Middle frontal gyrus (tissue), 1 donor: Measurements from ENCODE around the gene DACH1.
"Not testable (repeated sequence)": the region's sequence is repeated elsewhere in the genome, so short reads cannot be mapped to it uniquely, and the experiment has no call there.

Experiments
- DNase-seq: peaks from one replicate; pipeline ENCODE4 v3.0.0-alpha.2; 2015; ENCODE audit warnings: low spot score; ENCODE audit errors: extremely low spot score

DACH1 gene

GRCh38 chr13:71866335-71867130 lies 471 bp downstream of the DACH1 start:
- DNase-seq, result no peak

- DNase-seq, result no peak
These were observed 1.1 kb downstream of the DACH1 start for GRCh38 chr13:71865874-71866334.

DNA sequence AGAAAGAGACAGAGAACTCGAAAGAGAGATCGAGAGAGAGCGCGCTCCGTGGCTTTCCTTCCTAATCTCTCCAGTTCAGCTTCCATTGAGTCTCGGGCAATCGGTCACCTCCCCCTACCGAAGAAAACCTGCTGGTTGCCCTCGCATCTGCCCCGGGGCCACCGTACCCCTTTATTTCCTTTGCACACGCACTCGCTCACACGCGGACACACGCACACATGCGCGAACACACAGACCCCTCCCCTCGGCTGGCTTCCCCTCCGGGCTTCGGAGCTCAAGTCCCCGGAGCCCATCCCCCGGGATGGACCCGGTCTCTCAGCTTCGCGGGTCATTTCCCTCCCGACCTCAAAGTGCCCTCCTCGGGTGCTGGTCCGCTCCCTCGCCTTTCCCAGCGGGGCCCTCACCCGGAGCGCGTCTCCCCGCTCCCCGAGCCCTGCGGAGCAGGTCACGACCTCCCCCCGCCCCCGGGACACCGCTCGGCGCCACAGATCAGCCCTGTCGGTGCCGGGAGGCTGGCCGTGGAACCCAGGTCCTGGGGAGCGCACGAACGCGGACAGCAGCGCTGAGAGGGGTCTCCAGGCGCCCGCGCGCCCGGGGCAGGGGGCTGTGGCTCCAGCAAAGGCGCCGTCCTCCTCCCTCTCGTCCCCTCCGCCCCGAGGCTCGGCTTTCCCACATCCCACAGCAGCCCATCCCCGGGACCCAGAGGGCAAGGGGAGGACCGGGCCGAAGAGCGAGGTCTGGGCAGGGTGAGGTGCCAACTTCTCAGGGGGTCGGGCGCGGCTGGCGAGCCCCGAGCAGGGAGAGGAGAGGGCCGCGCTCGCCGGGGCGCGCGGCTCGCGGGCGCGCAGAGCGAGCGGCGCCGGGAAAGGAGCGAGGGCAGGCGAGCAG lies 1.8 kb downstream of the DACH1 start:
- DNase-seq, result no peak

- DNase-seq, result no peak
These were observed 2.7 kb downstream of the DACH1 start for GRCh38 chr13:71864094-71864985.

DNA sequence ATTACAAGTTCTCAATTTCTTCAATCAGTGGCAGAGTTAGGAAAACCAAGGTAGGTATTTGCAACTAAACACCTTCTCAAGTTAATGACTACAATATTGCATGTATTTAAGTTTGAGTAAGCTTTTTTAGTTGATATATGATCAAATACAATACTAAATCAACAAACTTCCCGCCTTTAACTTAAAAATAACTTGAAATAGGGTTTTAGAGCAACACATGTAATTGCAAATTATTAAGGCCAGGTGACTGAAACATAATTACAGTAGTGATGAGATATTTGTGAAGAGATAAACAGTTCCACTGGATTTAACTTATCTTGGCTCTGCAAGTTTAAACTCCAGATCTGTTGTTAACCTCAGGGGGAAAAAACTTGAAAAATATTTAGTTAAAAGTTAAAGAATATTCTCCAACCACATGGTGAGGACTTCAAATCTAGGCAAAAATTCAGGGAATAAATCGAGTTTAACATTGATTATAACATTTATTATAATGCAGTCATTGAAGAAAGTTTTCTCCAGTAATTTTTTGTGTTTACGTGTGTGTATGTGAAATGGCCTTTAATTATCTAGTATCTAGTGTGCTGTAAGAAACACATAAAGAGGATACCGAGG lies 3.6 kb downstream of the DACH1 start:
- DNase-seq, result no peak

DNA sequence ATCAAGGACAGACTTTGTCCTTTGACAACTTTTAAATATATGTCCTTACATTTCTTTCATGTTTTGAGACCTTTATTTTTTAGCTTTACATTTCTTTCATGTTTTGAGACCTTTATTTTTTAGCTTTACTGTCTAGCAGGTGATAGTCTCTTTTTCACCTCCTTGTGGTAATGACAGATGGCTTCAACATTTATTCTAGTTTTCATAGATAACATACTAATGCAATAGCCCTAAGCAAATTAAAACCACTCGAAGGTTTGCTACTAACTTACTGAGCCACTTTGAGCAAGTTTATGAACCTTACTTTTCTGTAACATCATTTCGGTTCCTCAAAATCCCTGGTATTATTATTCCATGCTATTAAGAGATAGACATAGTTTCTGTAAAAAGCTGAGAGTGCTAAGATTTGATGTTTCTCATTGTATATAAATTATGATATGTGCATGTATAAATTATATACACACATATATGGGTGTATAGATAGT lies 4.5 kb downstream of the DACH1 start:
- no peak for DNase-seq

DNA sequence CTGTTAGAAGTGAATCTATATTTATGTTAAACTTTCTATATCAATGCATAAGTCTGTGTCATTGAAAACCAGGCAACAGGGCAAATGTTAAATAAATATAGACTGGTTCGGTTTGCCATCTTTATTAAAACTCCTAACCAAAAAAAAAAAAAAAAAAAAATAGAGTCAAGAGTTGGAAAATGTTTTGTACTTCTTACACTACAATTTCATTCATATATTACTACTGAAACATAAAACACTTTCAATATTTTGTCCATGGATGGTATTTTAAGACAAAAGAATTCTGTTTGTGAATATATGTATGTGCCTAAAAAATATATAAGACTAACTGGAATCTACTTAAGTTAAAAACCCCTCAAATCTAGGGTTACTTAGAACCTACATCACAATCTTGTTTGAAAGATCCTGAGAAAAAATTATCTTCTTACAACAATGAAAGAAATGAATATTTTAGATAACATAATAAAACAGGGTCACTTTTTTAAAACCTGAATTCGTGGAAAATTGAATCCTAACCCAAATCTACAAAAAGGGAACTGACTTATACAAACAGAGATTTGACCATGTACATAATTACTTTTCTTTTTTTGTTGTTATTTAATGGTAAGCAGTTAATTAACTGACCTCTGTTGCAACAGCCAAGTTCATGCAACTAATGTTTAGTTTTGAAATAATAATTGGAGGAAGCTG lies 5.1 kb downstream of the DACH1 start:
- no peak for DNase-seq

- no peak for DNase-seq
These were observed 6.4 kb downstream of the DACH1 start for GRCh38 chr13:71860547-71861138.

DNA sequence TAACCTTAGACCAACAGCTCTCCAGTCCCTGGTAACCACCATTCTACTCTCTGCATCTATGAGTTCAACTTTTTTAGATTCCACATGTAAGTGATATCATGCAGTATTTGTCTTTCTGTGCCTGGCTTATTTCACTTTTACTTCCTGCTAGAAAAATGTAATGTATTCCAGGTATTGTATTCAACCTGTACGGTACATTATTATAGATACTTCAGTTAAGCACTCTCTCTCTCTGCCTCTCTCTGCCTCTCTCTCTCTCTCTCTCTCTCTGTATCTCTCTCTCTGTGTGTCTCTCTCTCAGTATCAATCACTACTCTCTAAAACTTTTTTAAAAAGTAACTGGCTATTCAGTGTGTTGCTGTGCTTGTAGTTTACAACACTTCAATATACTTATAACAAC lies 8.4 kb downstream of the DACH1 start:
- no peak for DNase-seq

DNA sequence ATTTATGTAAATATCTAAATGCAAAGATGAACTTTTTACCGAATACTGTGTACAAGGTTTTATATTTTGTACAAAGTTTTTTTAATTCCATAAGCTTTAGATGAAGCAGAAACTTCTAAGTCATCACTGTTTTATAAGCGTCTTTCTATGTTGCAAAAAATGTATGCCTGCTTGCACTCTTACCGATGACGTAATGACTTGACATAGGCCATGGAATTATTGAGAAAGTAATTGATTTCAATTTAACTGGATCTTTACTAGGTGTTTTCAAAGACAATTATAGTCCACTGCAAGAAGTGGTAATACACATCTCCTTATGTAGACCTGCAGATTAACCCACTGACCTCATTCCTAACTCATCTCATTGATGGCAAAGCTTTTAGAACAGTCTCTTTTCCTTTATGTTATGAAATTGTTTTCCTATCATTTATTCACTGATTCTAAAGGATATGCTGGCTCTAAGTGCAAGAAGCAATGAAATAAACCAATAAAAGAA lies 10.4 kb downstream of the DACH1 start:
- DNase-seq, result no peak

GRCh38 chr13:71854401-71854800 lies 12.6 kb downstream of the DACH1 start:
- no peak for DNase-seq

- no peak for DNase-seq
These were observed 13.3 kb downstream of the DACH1 start for GRCh38 chr13:71853725-71854124.

DNA sequence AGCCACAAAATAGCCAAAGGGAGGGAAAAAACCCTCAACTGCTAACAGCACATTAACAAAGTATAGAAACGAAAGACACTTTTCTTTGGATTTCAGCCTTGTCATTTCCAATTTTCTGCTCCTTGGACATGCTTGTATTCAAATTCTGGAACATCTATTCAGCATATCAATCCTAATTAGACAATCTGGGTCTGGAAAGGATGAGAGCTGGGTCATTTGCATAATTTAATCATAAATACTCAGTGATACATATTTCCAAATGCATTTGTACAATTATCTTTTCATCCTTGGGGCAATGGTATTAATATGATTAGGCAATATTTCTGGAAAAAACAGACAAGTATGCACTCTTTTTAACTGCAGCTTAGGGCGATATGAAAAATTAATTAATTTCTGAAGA lies 14.3 kb downstream of the DACH1 start:
- DNase-seq, result no peak

GRCh38 chr13:71851498-71852409 lies 15.2 kb downstream of the DACH1 start:
- DNase-seq, result no peak

DNA sequence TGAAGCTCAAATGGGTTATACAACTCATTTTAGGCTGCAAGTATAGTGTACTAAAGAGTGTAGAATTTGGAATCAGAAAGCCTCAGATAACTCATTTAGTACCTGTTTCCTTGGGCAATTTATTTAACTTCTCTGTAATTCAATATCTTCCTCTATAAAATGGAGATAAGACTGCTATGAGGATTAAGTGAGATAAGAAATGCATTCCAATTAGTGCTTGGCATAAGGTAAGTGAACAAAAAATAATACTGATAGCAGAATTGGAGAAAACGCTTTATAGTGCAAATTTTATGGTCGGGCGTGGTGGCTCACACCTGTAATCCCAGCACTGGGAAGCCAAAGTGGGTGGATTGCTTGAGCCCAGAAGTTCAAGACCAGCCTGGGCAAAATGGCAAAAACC lies 25.0 kb downstream of the DACH1 start:
- no peak for DNase-seq

DNA sequence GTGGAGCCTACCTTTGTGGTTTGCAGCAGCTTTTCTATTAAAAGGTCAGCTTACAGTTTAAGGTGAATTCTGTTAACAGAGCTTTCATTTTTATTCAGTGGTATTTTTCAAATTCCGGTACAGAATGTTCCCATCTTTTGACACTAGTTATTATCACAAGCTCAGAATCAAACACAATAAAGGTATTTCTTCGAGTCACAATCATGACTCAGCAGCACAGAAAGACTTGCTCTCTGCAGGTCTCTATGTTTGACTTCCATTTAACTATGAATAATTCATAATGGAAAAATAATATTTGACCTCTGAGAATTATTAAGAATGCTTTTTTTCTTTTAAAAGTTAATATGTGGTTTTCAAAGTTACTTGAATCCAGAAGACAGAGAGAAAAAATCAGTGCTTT lies 28.2 kb downstream of the DACH1 start:
- DNase-seq, result no peak

GRCh38 chr13:71837582-71837981 lies 29.4 kb downstream of the DACH1 start:
- not testable (repeated sequence) for DNase-seq

- no peak for DNase-seq
These were observed 35.3 kb downstream of the DACH1 start for GRCh38 chr13:71831716-71832115.

DNA sequence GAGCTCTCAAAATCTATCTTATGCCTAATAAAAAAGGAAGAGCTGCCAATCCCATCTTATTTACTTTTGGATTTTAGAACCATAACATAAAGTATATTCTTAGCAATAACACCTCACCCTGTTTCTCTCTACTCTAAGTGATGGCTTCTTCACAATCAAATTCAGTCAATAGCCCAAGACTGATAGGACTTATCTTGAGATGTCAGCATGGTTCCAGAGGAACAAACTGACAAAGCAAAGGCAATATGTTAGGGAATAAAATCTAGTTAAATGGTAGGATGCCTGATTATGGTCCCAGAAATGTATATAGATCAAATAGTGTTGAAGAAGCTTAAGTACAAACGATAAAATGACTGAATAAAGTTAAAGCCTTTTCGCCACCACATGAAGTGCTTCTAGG lies 36.3 kb downstream of the DACH1 start:
- DNase-seq, result no peak
